IMR-90 (cell line): ENCODE data around the gene GCNA. TPM values are rescaled to one million over a fixed set of nuclear protein-coding genes. Genes with fewer than 3 reads are reported as not detected.
A peak's percentile ranks its signal among the peaks of the same experiment; 100 is the strongest.

Source experiments
- ATAC-seq: fragments of 200-7000 bp; cut with Tn5 transposase; 2 replicates; pipeline ENCODE4 v1.9.1; 2020; ENCODE audit warnings: low read depth, mild to moderate bottlenecking, moderate library complexity
- BruUV-seq: library from RNA; stranded (reverse); fragments of 400-500 nt; replicated peaks from 2 replicates; lab custom pipeline; 2021; lab: Mats Ljungman, UMichigan
- CTCF ChIA-PET: fragments of 300-600 bp; formaldehyde crosslinking; extraction: SDS; loops from one replicate; lab custom pipeline; 2021; ENCODE audit warnings: antibody characterized with exemption; lab: Yijun Ruan, JAX
- POLR2A ChIA-PET: fragments of 300-600 bp; sonication (Branson Sonifier 250); formaldehyde crosslinking; loops from one replicate; lab custom pipeline; 2022; ENCODE audit warnings: antibody characterized with exemption; ENCODE audit not compliant: unreplicated experiment; lab: Charles Lee
- DNase-seq: peaks from one replicate; pipeline ENCODE4 v3.0.0; 2013
- H2AFZ ChIP-seq: replicated peaks from 2 replicates; pipeline ENCODE3; 2013; ENCODE audit warnings: low read length, mild to moderate bottlenecking; ENCODE audit not compliant: poor library complexity
- H2AK5ac ChIP-seq: 2 replicates; pipeline ENCODE4 v1.6.1; 2013; ENCODE audit warnings: low read depth, low read length, inconsistent platforms
- H2AK9ac ChIP-seq: replicated peaks from 2 replicates; pipeline ENCODE3; 2013; ENCODE audit warnings: mild to moderate bottlenecking, low read depth, low read length, moderate library complexity; ENCODE audit not compliant: poor library complexity
- H2BK120ac ChIP-seq: 2 replicates; pipeline ENCODE4 v1.6.1; 2013; ENCODE audit warnings: low read depth, low read length, inconsistent platforms
- H2BK15ac ChIP-seq: 3 replicates; pipeline ENCODE4 v1.6.1; 2013; ENCODE audit warnings: low read depth, low read length, inconsistent platforms
- H2BK20ac ChIP-seq: 2 replicates; pipeline ENCODE4 v1.6.1; 2013; ENCODE audit warnings: low read depth, mild to moderate bottlenecking, inconsistent platforms, low read length, moderate library complexity
- H2BK5ac ChIP-seq: 2 replicates; pipeline ENCODE4 v1.6.1; 2013; ENCODE audit warnings: mild to moderate bottlenecking, low read depth, low read length, inconsistent platforms; ENCODE audit not compliant: poor library complexity, severe bottlenecking
- H3K14ac ChIP-seq: replicated peaks from 2 replicates; pipeline ENCODE4 v1.6.1; 2013; ENCODE audit warnings: low read depth, low read length, inconsistent platforms
- H3K18ac ChIP-seq: 2 replicates; pipeline ENCODE4 v1.6.1; 2013; ENCODE audit warnings: low read depth, low read length, control low read depth
- H3K23ac ChIP-seq: 2 replicates; pipeline ENCODE4 v1.6.1; 2013; ENCODE audit warnings: low read depth, low read length, inconsistent platforms
- H3K27ac ChIP-seq: 2 replicates; pipeline ENCODE4 v1.5.1; 2013; ENCODE audit warnings: mild to moderate bottlenecking, control low read depth, low read length; ENCODE audit not compliant: insufficient read depth
- H3K27me3 ChIP-seq: 2 replicates; pipeline ENCODE4 v1.6.1; 2013; ENCODE audit warnings: low read length; ENCODE audit not compliant: control insufficient read depth, insufficient read depth
- H3K36me3 ChIP-seq: 2 replicates; pipeline ENCODE4 v1.6.1; 2013; ENCODE audit warnings: low read length, mixed read lengths; ENCODE audit not compliant: control insufficient read depth, insufficient read depth
- H3K4ac ChIP-seq: 2 replicates; pipeline ENCODE4 v1.6.1; 2013; ENCODE audit warnings: low read depth, low read length, inconsistent platforms
- H3K4me1 ChIP-seq: 2 replicates; pipeline ENCODE4 v1.6.1; 2013; ENCODE audit warnings: low read length, mixed read lengths; ENCODE audit not compliant: control insufficient read depth, insufficient read depth
- H3K4me2 ChIP-seq: 2 replicates; pipeline ENCODE4 v1.6.1; 2013; ENCODE audit warnings: low read depth, mild to moderate bottlenecking, control low read depth, low read length, moderate library complexity
- H3K4me3 ChIP-seq: 2 replicates; pipeline ENCODE4 v1.5.1; 2013; ENCODE audit warnings: low read depth, mild to moderate bottlenecking, control low read depth, low read length, moderate library complexity; ENCODE audit not compliant: insufficient read depth
- H3K56ac ChIP-seq: 2 replicates; pipeline ENCODE4 v1.6.1; 2013; ENCODE audit warnings: low read length, inconsistent platforms; ENCODE audit not compliant: insufficient read depth; ENCODE audit errors: extremely low read depth
- H3K79me1 ChIP-seq, 2 experiments: 2 replicates each; pipeline ENCODE4 v1.6.1; 2013; ENCODE audit warnings: low read length in 2 of 2, inconsistent platforms in 1 of 2, low read depth in 1 of 2
- H3K9ac ChIP-seq: 2 replicates; pipeline ENCODE4 v1.6.1; 2013; ENCODE audit warnings: low read depth, low read length, control low read depth
- H3K9me1 ChIP-seq: 2 replicates; pipeline ENCODE4 v1.6.1; 2013; ENCODE audit warnings: low read length, inconsistent platforms; ENCODE audit not compliant: insufficient read depth
- H3K9me3 ChIP-seq: 2 replicates; pipeline ENCODE4 v1.6.1; 2013; ENCODE audit warnings: low read length; ENCODE audit not compliant: control insufficient read depth, insufficient read depth
- H4K20me1 ChIP-seq: 2 replicates; pipeline ENCODE4 v1.6.1; 2013; ENCODE audit warnings: low read length, inconsistent platforms; ENCODE audit not compliant: insufficient read depth
- H4K5ac ChIP-seq: 2 replicates; pipeline ENCODE4 v1.6.1; 2013; ENCODE audit warnings: mild to moderate bottlenecking, low read depth, low read length, control low read depth
- H4K8ac ChIP-seq, 2 experiments: 2 replicates each; pipeline ENCODE4 v1.6.1; 2013; ENCODE audit warnings: low read depth in 2 of 2, low read length in 2 of 2, control low read depth in 1 of 2, inconsistent platforms in 1 of 2
- H4K91ac ChIP-seq: 2 replicates; pipeline ENCODE4 v1.6.1; 2013; ENCODE audit warnings: low read depth, low read length, inconsistent platforms; ENCODE audit not compliant: insufficient read depth
- BHLHE40 ChIP-seq: fragments of 150-350 bp; IDR thresholded peaks from 2 replicates; pipeline ENCODE4 v1.6.1; 2016; ENCODE audit warnings: mild to moderate bottlenecking, low read depth, low read length
- CEBPB ChIP-seq: IDR thresholded peaks from 2 replicates; pipeline ENCODE4 v1.6.1; 2012; ENCODE audit warnings: low read depth, low read length, improper control_type of control experiment
- CHD1 ChIP-seq: IDR thresholded peaks from 2 replicates; pipeline ENCODE4 v1.6.1; 2012; ENCODE audit warnings: low read depth, low read length, improper control_type of control experiment
- FOS ChIP-seq: fragments of 150-350 bp; IDR thresholded peaks from 2 replicates; pipeline ENCODE4 v1.6.1; 2016; ENCODE audit warnings: low read depth, low read length
- MAZ ChIP-seq: IDR thresholded peaks from 2 replicates; pipeline ENCODE4 v1.6.1; 2012; ENCODE audit warnings: low read depth, mild to moderate bottlenecking, low read length, improper control_type of control experiment, moderate library complexity, borderline replicate concordance
- MXI1 ChIP-seq: IDR thresholded peaks from 2 replicates; pipeline ENCODE4 v1.6.1; 2012; ENCODE audit warnings: low read depth, mild to moderate bottlenecking, low read length, moderate library complexity, borderline replicate concordance
- NFE2L2 ChIP-seq: fragments of 150-350 bp; IDR thresholded peaks from 2 replicates; pipeline ENCODE4 v1.6.1; 2016; ENCODE audit warnings: low read depth, mild to moderate bottlenecking, low read length
- POLR2A ChIP-seq: IDR thresholded peaks from 2 replicates; pipeline ENCODE4 v1.6.1; 2012; ENCODE audit warnings: mild to moderate bottlenecking, low read depth, low read length
- RAD21 ChIP-seq: IDR thresholded peaks from 2 replicates; pipeline ENCODE4 v1.6.1; 2012; ENCODE audit warnings: low read length, improper control_type of control experiment
- RCOR1 ChIP-seq: IDR thresholded peaks from 2 replicates; pipeline ENCODE4 v1.6.1; 2012; ENCODE audit warnings: mild to moderate bottlenecking, low read length, improper control_type of control experiment; ENCODE audit not compliant: insufficient replicate concordance
- RFX5 ChIP-seq: IDR thresholded peaks from 2 replicates; pipeline ENCODE4 v1.8.0; 2012; ENCODE audit warnings: low read depth, mild to moderate bottlenecking, low read length, moderate library complexity
- SMC3 ChIP-seq: fragments of 150-350 bp; IDR thresholded peaks from 2 replicates; pipeline ENCODE4 v1.6.1; 2016; ENCODE audit warnings: low read depth, mild to moderate bottlenecking, antibody characterized with exemption, low read length, moderate library complexity
- WGBS, 2 experiments: methylation state at CpG; one replicate each; pipeline versions ENCODE4 v1.1.5 to v1.1.7; 2013; ENCODE audit warnings: missing lambda C conversion rate in 2 of 2; ENCODE audit not compliant: insufficient read length in 1 of 2; ENCODE audit errors: extremely low coverage in 2 of 2; 5-methylcytosine and 5-hydroxymethylcytosine counted together
- dilution Hi-C: fragments of 300-500 bp; cut with HindIII; formaldehyde crosslinking; loops from one replicate; pipeline ENCODE4 v1.14.3; 2018; ENCODE audit warnings: low sequenced_read_pairs; ENCODE audit not compliant: unreplicated experiment
- in situ Hi-C: fragments of 300-500 bp; cut with MboI; formaldehyde crosslinking; loops from 3 replicates; pipeline ENCODE4 v1.14.3; 2019; ENCODE audit warnings: low sequenced_read_pairs, inconsistent platforms, mixed read lengths
- intact Hi-C: fragments of 100-400 bp; cut with micrococcal nuclease; formaldehyde crosslinking; loops from 2 replicates; pipeline ENCODE4 v1.10.0; 2022
- polyA plus RNA-seq, 3 experiments: library from polyadenylated mRNA; depleted of rRNA; stranded (reverse); fragments of >200 nt; gene quantifications; 2 replicates each; pipeline ENCODE4 v1.2.3, GENCODE V29; 2012; ENCODE audit warnings: low replicate concordance in 1 of 3
- total RNA-seq: library from RNA; depleted of rRNA; stranded (reverse); fragments of >200 nt; gene quantifications from 2 replicates; pipeline ENCODE4 v1.2.3, GENCODE V29; 2012
- TF ChIP-seq, protein P1 (sequence below): conservative IDR thresholded peaks from 2 replicates; pipeline ENCODE4 v1.5.1; 2012; ENCODE audit warnings: mild to moderate bottlenecking, low read depth, low read length, improper control_type of control experiment
- TF ChIP-seq, protein P2 (sequence below): fragments of 150-350 bp; IDR thresholded peaks from 2 replicates; pipeline ENCODE4 v1.6.1; 2016; ENCODE audit warnings: low read depth, mild to moderate bottlenecking, low read length, moderate library complexity, borderline replicate concordance

Gene GCNA
- total and polyA plus RNA-seq, 2 of the 4 experiments (the other 2 are of a cell fraction), result 0.90 to 1.3 TPM

DNA sequence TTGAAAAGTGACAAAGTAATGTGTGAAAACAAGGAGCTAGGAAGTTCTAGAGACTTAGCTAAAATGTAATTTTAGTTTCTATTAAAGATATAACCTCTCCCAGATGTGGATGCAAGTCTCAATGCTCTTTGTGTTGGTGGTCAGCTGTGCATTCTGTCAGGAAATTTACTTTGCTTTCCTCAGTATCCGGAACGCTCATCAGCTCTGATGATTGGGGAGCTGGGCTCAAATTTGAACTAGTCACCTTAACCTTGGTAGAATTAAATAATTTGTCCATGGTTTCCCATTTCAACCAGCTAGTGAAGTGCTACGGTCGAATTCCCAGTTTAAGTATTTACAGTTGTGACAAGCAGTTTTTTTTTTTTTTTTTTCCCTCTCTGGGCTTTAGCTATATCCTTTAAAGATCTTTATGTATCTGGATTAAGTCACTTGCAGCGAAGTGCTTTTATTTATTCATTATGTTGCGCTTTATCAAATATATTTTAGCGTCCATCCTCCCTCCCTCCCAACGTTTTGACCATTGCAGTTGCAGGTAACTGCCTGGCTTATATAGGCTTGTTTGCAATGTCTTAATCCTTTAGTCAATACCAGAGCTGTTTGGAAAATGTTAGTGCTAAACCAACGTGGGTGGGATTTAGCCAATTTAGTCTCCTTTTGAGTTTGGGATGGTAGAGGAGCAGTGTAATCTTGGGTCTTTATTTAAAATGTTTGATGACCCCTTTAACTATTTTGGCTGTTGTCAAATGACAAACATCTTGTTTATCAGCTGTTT is 43.3 kb upstream of the GCNA start:
- no TSS peak for BruUV-seq
- dilution Hi-C loops, result no loop called here
- no peak overlapping the region for H2BK5ac ChIP-seq
- H3K4me2 ChIP-seq, result peak overlapping the region; percentile 80
- H3K4ac ChIP-seq, result no peak overlapping the region
- peaks cover 4% of the 10 kb centered on the region; the same call in 1 of the 2 replicates for H3K9me1 ChIP-seq
- no peaks in the 10 kb centered on the region for H3K9me3 ChIP-seq
- H3K9ac ChIP-seq, result peak overlapping the region; percentile 94; the same call in 1 of the 2 replicates
- intact Hi-C loops, result loop anchor here (1.0 to 5.0 kb wide), 3 partner anchors 7 to 117 kb away; no protein-coding TSS in a partner anchor
- H2BK20ac ChIP-seq, result no peak overlapping the region
- H3K27ac ChIP-seq, result no peak overlapping the region
- H2AK9ac ChIP-seq, result no peak overlapping the region
- no peak overlapping the region for H3K14ac ChIP-seq
- H4K8ac ChIP-seq, result no peak overlapping the region
- no peaks in the 10 kb centered on the region; a peak in 1 of 4 replicates for H3K79me1 ChIP-seq
- H4K91ac ChIP-seq, result no peak overlapping the region
- H4K20me1 ChIP-seq, result peaks cover 40% of the 10 kb centered on the region
- H3K4me1 ChIP-seq, result peaks cover 2% of the 10 kb centered on the region; the same call in 1 of the 2 replicates
- H4K5ac ChIP-seq, result no peak overlapping the region
- H3K4me3 ChIP-seq, result peak overlapping the region; percentile 81
- H3K36me3 ChIP-seq, result 0 out of 2 replicates have a peak, but pooled peaks cover 2% of the 10 kb centered on the region
- no peak for DNase-seq
- no peak overlapping the region for H2BK120ac ChIP-seq
- ChIA-PET CTCF (interaction anchor here (1.2 kb wide), 1 partner anchor 15 kb away, joined by 4 read pairs; no protein-coding TSS in a partner anchor), POLR2A (no interaction called here)
- no peak overlapping the region for H2BK15ac ChIP-seq
- H3K27me3 ChIP-seq, result no peaks in the 10 kb centered on the region
- no peak overlapping the region for H3K18ac ChIP-seq
- in situ Hi-C loops, result no loop called here
- no CpG with 5 or more reads among the region's 9 CpGs for WGBS, 2 experiments
- no peak for ATAC-seq
- H2AFZ ChIP-seq, result no peak overlapping the region
- H3K56ac ChIP-seq, result no peak overlapping the region; the same call in 1 of the 2 replicates
- no peak overlapping the region for H3K23ac ChIP-seq
- no peak overlapping the region for H2AK5ac ChIP-seq
- TF ChIP-seq FOS (no peak), POLR2A (no peak), MXI1 (no peak), CHD1 (no peak), NFE2L2 (no peak), MAZ (no peak), SMC3 (no peak), CEBPB (no peak), RCOR1 (no peak), RAD21 (no peak), RFX5 (no peak), BHLHE40 (no peak)
- TF ChIP-seq, protein P1, sequence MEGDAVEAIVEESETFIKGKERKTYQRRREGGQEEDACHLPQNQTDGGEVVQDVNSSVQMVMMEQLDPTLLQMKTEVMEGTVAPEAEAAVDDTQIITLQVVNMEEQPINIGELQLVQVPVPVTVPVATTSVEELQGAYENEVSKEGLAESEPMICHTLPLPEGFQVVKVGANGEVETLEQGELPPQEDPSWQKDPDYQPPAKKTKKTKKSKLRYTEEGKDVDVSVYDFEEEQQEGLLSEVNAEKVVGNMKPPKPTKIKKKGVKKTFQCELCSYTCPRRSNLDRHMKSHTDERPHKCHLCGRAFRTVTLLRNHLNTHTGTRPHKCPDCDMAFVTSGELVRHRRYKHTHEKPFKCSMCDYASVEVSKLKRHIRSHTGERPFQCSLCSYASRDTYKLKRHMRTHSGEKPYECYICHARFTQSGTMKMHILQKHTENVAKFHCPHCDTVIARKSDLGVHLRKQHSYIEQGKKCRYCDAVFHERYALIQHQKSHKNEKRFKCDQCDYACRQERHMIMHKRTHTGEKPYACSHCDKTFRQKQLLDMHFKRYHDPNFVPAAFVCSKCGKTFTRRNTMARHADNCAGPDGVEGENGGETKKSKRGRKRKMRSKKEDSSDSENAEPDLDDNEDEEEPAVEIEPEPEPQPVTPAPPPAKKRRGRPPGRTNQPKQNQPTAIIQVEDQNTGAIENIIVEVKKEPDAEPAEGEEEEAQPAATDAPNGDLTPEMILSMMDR, result no peak
- TF ChIP-seq, protein P2, sequence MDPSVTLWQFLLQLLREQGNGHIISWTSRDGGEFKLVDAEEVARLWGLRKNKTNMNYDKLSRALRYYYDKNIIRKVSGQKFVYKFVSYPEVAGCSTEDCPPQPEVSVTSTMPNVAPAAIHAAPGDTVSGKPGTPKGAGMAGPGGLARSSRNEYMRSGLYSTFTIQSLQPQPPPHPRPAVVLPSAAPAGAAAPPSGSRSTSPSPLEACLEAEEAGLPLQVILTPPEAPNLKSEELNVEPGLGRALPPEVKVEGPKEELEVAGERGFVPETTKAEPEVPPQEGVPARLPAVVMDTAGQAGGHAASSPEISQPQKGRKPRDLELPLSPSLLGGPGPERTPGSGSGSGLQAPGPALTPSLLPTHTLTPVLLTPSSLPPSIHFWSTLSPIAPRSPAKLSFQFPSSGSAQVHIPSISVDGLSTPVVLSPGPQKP, result no peak
